ENCODE results near the gene MYO1B. TPM values are rescaled to one million over a fixed set of nuclear protein-coding genes. Genes with fewer than 3 reads are reported as not detected.
"Not testable (repeated sequence)": the region's sequence is repeated elsewhere in the genome, so short reads cannot be mapped to it uniquely, and the experiment has no call there.

The MYO1B gene
- total RNA-seq, 3 donors from 2014 or later (not counting 1 experiment from before 2014, with no cell fraction given), result 0.21 to 0.80 (median 0.29) TPM

DNA sequence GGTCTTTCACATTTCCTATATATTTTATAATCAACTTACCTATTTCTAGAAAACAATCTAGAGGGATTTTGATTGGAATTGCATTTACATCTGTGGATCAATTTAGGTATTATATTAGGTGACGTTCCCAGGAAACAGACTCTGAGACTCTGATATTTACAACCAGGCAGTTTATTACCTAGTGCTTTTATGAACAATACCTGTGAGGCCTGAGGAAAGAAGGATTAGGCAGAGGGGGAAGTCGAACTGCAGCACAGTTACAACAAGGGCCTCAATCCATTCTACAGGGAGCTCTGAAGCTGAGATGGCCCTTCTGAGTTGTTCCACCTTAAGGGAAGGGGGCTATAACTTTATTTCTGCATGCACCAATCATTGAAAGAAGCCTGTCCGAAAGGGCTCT lies 206.9 kb downstream of the MYO1B start:
- ATAC-seq, result no peak
- no peak overlapping the region for H3K4me3 ChIP-seq (ENCODE audit: low read length)
- Mint-ChIP-seq H3K4me1 (no peaks in the 10 kb centered on the region), H3K9me3 (no peaks in the 10 kb centered on the region), H3K4me3 (no peak overlapping the region), H3K36me3 (no peaks in the 10 kb centered on the region), H3K27ac (no peak overlapping the region), H3K27me3 (ENCODE audit: low read depth in 2 of 2) (peaks cover 0 to 9% of the 10 kb centered on the region in 2 donors)
- no peaks in the 10 kb centered on the region for H3K4me1 ChIP-seq (ENCODE audit: control insufficient read depth, insufficient read depth, low read length)
- H3K9me3 ChIP-seq (ENCODE audit: control insufficient read depth, insufficient read depth, low read length), result no peaks in the 10 kb centered on the region
- no peak for DNase-seq
- intact Hi-C loops (cut with micrococcal nuclease), result no loop called here
- H3K27ac ChIP-seq (ENCODE audit: low read length), result no peak overlapping the region
- TF ChIP-seq, protein P1, sequence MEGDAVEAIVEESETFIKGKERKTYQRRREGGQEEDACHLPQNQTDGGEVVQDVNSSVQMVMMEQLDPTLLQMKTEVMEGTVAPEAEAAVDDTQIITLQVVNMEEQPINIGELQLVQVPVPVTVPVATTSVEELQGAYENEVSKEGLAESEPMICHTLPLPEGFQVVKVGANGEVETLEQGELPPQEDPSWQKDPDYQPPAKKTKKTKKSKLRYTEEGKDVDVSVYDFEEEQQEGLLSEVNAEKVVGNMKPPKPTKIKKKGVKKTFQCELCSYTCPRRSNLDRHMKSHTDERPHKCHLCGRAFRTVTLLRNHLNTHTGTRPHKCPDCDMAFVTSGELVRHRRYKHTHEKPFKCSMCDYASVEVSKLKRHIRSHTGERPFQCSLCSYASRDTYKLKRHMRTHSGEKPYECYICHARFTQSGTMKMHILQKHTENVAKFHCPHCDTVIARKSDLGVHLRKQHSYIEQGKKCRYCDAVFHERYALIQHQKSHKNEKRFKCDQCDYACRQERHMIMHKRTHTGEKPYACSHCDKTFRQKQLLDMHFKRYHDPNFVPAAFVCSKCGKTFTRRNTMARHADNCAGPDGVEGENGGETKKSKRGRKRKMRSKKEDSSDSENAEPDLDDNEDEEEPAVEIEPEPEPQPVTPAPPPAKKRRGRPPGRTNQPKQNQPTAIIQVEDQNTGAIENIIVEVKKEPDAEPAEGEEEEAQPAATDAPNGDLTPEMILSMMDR (IDR thresholded peaks at IDR 0.05), result no peak
- 96% methylated on average over 3 of the region's 3 CpGs for WGBS (ENCODE audit: insufficient coverage)
- no peaks in the 10 kb centered on the region for H3K27me3 ChIP-seq (ENCODE audit: control insufficient read depth, insufficient read depth, low read length)
- no peaks in the 10 kb centered on the region for H3K36me3 ChIP-seq (ENCODE audit: control insufficient read depth, insufficient read depth, low read length)

DNA sequence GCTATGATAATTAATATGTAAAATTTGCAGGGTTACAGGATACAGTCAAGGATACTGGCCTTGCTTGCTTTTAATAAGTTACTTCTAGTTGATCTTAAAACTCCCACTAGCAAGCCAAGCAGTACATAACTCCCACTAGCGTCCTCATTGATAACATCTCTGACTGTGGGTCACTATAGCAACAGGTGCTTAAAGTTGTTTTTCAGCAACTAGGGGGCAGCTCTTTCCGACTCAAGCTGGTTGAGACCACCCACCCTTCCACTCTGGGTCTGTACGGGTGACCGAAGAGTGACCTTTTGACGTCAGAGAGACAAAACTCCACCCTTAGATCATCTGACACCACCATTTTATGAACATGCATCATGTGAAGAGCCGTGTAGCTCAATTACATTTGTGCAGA lies 208.6 kb downstream of the MYO1B start:
- 84% methylated on average over 6 of the region's 6 CpGs for WGBS (ENCODE audit: insufficient coverage)
- Histone ChIP-seq H3K4me1 (ENCODE audit: control insufficient read depth, insufficient read depth, low read length) (no peaks in the 10 kb centered on the region), H3K9me3 (ENCODE audit: control insufficient read depth, insufficient read depth, low read length) (no peaks in the 10 kb centered on the region), H3K27ac (ENCODE audit: low read length) (no peak overlapping the region), H3K36me3 (ENCODE audit: control insufficient read depth, insufficient read depth, low read length) (no peaks in the 10 kb centered on the region), H3K27me3 (ENCODE audit: control insufficient read depth, insufficient read depth, low read length) (no peaks in the 10 kb centered on the region), H3K4me3 (ENCODE audit: low read length) (no peak overlapping the region)
- no peak for ATAC-seq
- H3K36me3 Mint-ChIP-seq, result peaks cover 2% of the 10 kb centered on the region
- peaks cover 3 to 9% of the 10 kb centered on the region in 2 donors for H3K27me3 Mint-ChIP-seq (ENCODE audit: low read depth in 2 of 2)
- H3K4me3 Mint-ChIP-seq, result no peak overlapping the region
- TF ChIP-seq, protein P1 (IDR thresholded peaks at IDR 0.05), result no peak
- H3K27ac Mint-ChIP-seq, result no peak overlapping the region
- DNase-seq, result no peak
- intact Hi-C loops (cut with micrococcal nuclease), result no loop called here
- H3K4me1 Mint-ChIP-seq, result no peaks in the 10 kb centered on the region
- peaks cover 2% of the 10 kb centered on the region in 2 donors for H3K9me3 Mint-ChIP-seq

DNA sequence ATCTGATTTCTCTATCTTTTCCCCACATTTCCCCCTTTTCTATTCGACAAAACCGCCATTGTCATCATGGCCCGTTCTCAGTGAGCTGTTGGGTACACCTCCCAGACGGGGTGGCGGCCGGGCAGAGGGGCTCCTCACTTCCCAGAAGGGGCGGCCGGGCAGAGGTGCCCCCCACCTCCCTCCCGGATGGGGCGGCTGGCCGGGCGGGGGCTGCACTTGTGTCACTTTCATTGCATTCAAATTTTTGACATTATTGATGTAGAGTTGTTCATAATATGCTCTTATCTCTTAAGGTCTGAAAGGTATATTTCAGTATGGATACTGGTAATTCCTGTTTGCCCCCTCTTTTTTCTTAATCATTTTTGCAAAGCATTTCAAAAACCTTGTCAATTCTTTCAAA lies 211.3 kb downstream of the MYO1B start:
- intact Hi-C loops (cut with micrococcal nuclease); H3K4me1 Mint-ChIP-seq; H3K27ac ChIP-seq (ENCODE audit: low read length); DNase-seq; H3K4me1 ChIP-seq (ENCODE audit: control insufficient read depth, insufficient read depth, low read length); H3K9me3 Mint-ChIP-seq; H3K36me3 ChIP-seq (ENCODE audit: control insufficient read depth, insufficient read depth, low read length); H3K9me3 ChIP-seq (ENCODE audit: control insufficient read depth, insufficient read depth, low read length); H3K4me3 Mint-ChIP-seq; ATAC-seq; H3K27me3 ChIP-seq (ENCODE audit: control insufficient read depth, insufficient read depth, low read length); H3K4me3 ChIP-seq (ENCODE audit: low read length); H3K27ac Mint-ChIP-seq: not testable (repeated sequence)
- peaks cover 14% of the 10 kb centered on the region for H3K36me3 Mint-ChIP-seq
- 94% methylated on average over 3 of the region's 12 CpGs for WGBS (ENCODE audit: insufficient coverage)
- H3K27me3 Mint-ChIP-seq (ENCODE audit: low read depth in 2 of 2), result peaks cover 13 to 18% of the 10 kb centered on the region in 2 donors

DNA sequence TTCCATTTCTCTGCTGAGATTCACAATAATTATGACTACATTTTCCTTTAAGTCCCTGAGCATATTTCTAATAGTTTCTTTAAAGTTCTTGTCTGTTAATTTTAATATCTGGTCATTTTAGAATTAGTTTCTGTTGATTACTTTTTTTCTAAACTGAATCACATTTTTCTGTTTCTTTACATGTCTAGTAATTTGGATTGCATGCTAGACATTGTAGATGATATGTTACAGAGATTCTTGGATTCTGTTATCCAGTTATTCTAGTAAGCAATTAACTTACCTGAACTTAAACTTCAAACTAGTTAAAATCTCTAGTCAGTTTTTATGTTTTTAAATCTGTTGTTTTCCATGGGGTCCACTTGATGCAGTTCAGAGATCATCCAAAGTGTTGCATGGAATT lies 214.0 kb downstream of the MYO1B start:
- Mint-ChIP-seq H3K36me3 (peaks cover 14% of the 10 kb centered on the region), H3K4me1 (no peaks in the 10 kb centered on the region), H3K4me3 (no peak overlapping the region), H3K27ac (no peak overlapping the region), H3K9me3 (peaks cover 7 to 9% of the 10 kb centered on the region in 2 donors), H3K27me3 (ENCODE audit: low read depth in 2 of 2) (peaks cover 11 to 24% of the 10 kb centered on the region in 2 donors)
- Histone ChIP-seq H3K36me3 (ENCODE audit: control insufficient read depth, insufficient read depth, low read length) (no peaks in the 10 kb centered on the region), H3K4me1 (ENCODE audit: control insufficient read depth, insufficient read depth, low read length) (no peaks in the 10 kb centered on the region), H3K27me3 (ENCODE audit: control insufficient read depth, insufficient read depth, low read length) (no peaks in the 10 kb centered on the region), H3K27ac (ENCODE audit: low read length) (no peak overlapping the region), H3K4me3 (ENCODE audit: low read length) (no peak overlapping the region), H3K9me3 (ENCODE audit: control insufficient read depth, insufficient read depth, low read length) (no peaks in the 10 kb centered on the region)
- no peak for ATAC-seq
- intact Hi-C loops (cut with micrococcal nuclease), result no loop called here
- TF ChIP-seq, protein P1 (IDR thresholded peaks at IDR 0.05), result no peak
- no peak for DNase-seq
